OCI-LY7 (cell line): Measurements from ENCODE around the gene OXCT1.

Source experiments
- CTCF ChIP-seq: fragments of 200-600 bp; sonication (generic); conservative IDR thresholded peaks from 2 replicates; pipeline ENCODE4 v1.5.1; 2014; ENCODE audit warnings: mild to moderate bottlenecking, antibody characterized with exemption, low read length, moderate library complexity, mixed read lengths
- EZH2phosphoT487 ChIP-seq: fragments of 200-600 bp; sonication (generic); IDR thresholded peaks from 2 replicates; pipeline ENCODE4 v1.6.1; 2018; ENCODE audit warnings: low read depth, borderline replicate concordance, mild to moderate bottlenecking, mixed run types, antibody characterized with exemption, low read length, moderate library complexity, mixed read lengths

DNA sequence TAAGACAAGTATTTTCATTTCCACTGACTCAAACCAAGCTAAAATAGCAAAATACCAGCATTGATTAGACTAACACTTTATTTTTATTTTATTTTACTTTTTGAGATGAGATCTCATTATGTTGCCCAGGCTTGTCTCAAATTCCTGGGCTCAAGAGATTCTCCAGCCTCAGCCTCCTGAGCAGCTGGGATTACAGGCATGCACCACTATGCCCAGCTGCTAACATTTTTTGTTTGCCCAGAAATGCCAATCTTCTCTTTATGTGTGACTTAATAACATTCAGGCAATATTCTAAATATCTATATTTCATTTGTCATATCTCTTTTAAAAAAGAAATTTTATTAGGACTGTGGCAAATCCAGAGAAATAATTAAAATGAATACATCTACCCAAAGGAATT lies 55.0 kb downstream of the OXCT1 start:
- TF ChIP-seq CTCF (no peak), EZH2phosphoT487 (no peak)
